ENCODE measurements around the gene RBFOX2.

The RBFOX2 gene

GRCh38 chr22:36003972-36004674, 24.5 kb downstream of the RBFOX2 start:
- no peak for DNase-seq (ENCODE audit: low read depth)
- TF ChIP-seq POLR2A (IDR thresholded peaks at IDR 0.05; ENCODE audit: extremely low read depth, insufficient read length) (no peak), MYC (IDR thresholded peaks at IDR 0.05; ENCODE audit: low read depth, low read length) (no peak), CTCF (IDR thresholded peaks at IDR 0.05; ENCODE audit: low read depth, low read length) (no peak), MAX (IDR thresholded peaks at IDR 0.05; ENCODE audit: low read depth, low read length) (no peak)
- H3K4me3 ChIP-seq (ENCODE audit: low read depth, low read length): no peak overlapping the region

- TF ChIP-seq POLR2A (IDR thresholded peaks at IDR 0.05; ENCODE audit: extremely low read depth, insufficient read length) (no peak), MYC (IDR thresholded peaks at IDR 0.05; ENCODE audit: low read depth, low read length) (no peak), CTCF (IDR thresholded peaks at IDR 0.05; ENCODE audit: low read depth, low read length) (no peak), MAX (IDR thresholded peaks at IDR 0.05; ENCODE audit: low read depth, low read length) (no peak)
- H3K4me3 ChIP-seq (ENCODE audit: low read depth, low read length): no peak overlapping the region
- no peak for DNase-seq (ENCODE audit: low read depth)
Measured at GRCh38 chr22:36002718-36003260, 25.8 kb downstream of the RBFOX2 start.

- no peak for DNase-seq (ENCODE audit: low read depth)
- H3K4me3 ChIP-seq (ENCODE audit: low read depth, low read length): no peak overlapping the region
- TF ChIP-seq CTCF (IDR thresholded peaks at IDR 0.05; ENCODE audit: low read depth, low read length): no peak
- no peak for TF ChIP-seq MYC (IDR thresholded peaks at IDR 0.05; ENCODE audit: low read depth, low read length)
- no peak for TF ChIP-seq POLR2A (IDR thresholded peaks at IDR 0.05; ENCODE audit: extremely low read depth, insufficient read length)
- TF ChIP-seq MAX (IDR thresholded peaks at IDR 0.05; ENCODE audit: low read depth, low read length): no peak
Measured at GRCh38 chr22:36002084-36002483, 26.5 kb downstream of the RBFOX2 start.

- no peak for TF ChIP-seq MYC (IDR thresholded peaks at IDR 0.05; ENCODE audit: low read depth, low read length)
- TF ChIP-seq POLR2A (IDR thresholded peaks at IDR 0.05; ENCODE audit: extremely low read depth, insufficient read length): no peak
- TF ChIP-seq CTCF (IDR thresholded peaks at IDR 0.05; ENCODE audit: low read depth, low read length): no peak
- TF ChIP-seq MAX (IDR thresholded peaks at IDR 0.05; ENCODE audit: low read depth, low read length): no peak
- H3K4me3 ChIP-seq (ENCODE audit: low read depth, low read length): no peak overlapping the region
- DNase-seq (ENCODE audit: low read depth): no peak
Measured at GRCh38 chr22:35998748-35999147, 29.9 kb downstream of the RBFOX2 start.

GRCh38 chr22:35997438-35997837, 31.2 kb downstream of the RBFOX2 start:
- no peak overlapping the region for H3K4me3 ChIP-seq (ENCODE audit: low read depth, low read length)
- TF ChIP-seq MYC (IDR thresholded peaks at IDR 0.05; ENCODE audit: low read depth, low read length) (no peak), POLR2A (IDR thresholded peaks at IDR 0.05; ENCODE audit: extremely low read depth, insufficient read length) (no peak), CTCF (IDR thresholded peaks at IDR 0.05; ENCODE audit: low read depth, low read length) (no peak), MAX (IDR thresholded peaks at IDR 0.05; ENCODE audit: low read depth, low read length) (no peak)
- no peak for DNase-seq (ENCODE audit: low read depth)
